ENCODE measurements around the gene PPIC. TPM values are rescaled to one million over a fixed set of nuclear protein-coding genes. Genes with fewer than 3 reads are reported as not detected.

The PPIC gene
- total RNA-seq, 1 donor from 2014 or later = 34.3 TPM

Other genes with a start within 250 kb of the PPIC start
- 14.9 TPM for gene SNX24, start 191.1 kb downstream of the PPIC start, total RNA-seq
- gene PRDM6, start 52.5 kb upstream of the PPIC start, total RNA-seq = 1.8 TPM

All from mesenteric fat pad (tissue), 1 donor.